ENCODE data around the gene SLC17A4.

The SLC17A4 gene

GRCh38 chr6:25750906-25751305 is 3.6 kb upstream of the SLC17A4 start:
- Histone ChIP-seq H3K4me3 (ENCODE audit: low read depth in 1 of 2, low read length in 2 of 2) (no peak overlapping the region), H3K27ac (ENCODE audit: low read depth, low read length) (no peak overlapping the region), H3K4me1 (ENCODE audit: insufficient read depth, low read length) (no peaks in the 10 kb centered on the region), H3K9ac (ENCODE audit: low read length) (no peak overlapping the region), H3K36me3 (ENCODE audit: insufficient read depth, low read length) (no peaks in the 10 kb centered on the region), H3K27me3 (ENCODE audit: control insufficient read depth in 1 of 2, insufficient read depth in 2 of 2, low read length in 2 of 2) (no peaks in the 10 kb centered on the region), H3K9me3 (ENCODE audit: low read length) (no peaks in the 10 kb centered on the region)

GRCh38 chr6:25753079-25753478 is 1.5 kb upstream of the SLC17A4 start:
- Histone ChIP-seq H3K4me1 (ENCODE audit: insufficient read depth, low read length) (no peaks in the 10 kb centered on the region), H3K9me3 (ENCODE audit: low read length) (no peaks in the 10 kb centered on the region)

GRCh38 chr6:25755483-25755882 is 941 bp downstream of the SLC17A4 start:
- no peaks in the 10 kb centered on the region for H3K36me3 ChIP-seq (ENCODE audit: insufficient read depth, low read length)
- H3K9ac ChIP-seq (ENCODE audit: low read length), result no peak overlapping the region
- no peaks in the 10 kb centered on the region for H3K27me3 ChIP-seq (ENCODE audit: control insufficient read depth in 1 of 2, insufficient read depth in 2 of 2, low read length in 2 of 2)
- H3K27ac ChIP-seq (ENCODE audit: low read depth, low read length), result no peak overlapping the region
- no peak overlapping the region for H3K4me3 ChIP-seq (ENCODE audit: low read depth in 1 of 2, low read length in 2 of 2)
- no peaks in the 10 kb centered on the region for H3K4me1 ChIP-seq (ENCODE audit: insufficient read depth, low read length)
- H3K9me3 ChIP-seq (ENCODE audit: low read length), result no peaks in the 10 kb centered on the region

More at GRCh38 chr6:25753079-25753478, 1.5 kb upstream of the SLC17A4 start:
- no peaks in the 10 kb centered on the region for H3K36me3 ChIP-seq (ENCODE audit: insufficient read depth, low read length)
- no peak overlapping the region for H3K4me3 ChIP-seq (ENCODE audit: low read depth in 1 of 2, low read length in 2 of 2)
- H3K27ac ChIP-seq (ENCODE audit: low read depth, low read length), result no peak overlapping the region
- no peaks in the 10 kb centered on the region for H3K27me3 ChIP-seq (ENCODE audit: control insufficient read depth in 1 of 2, insufficient read depth in 2 of 2, low read length in 2 of 2)
- no peak overlapping the region for H3K9ac ChIP-seq (ENCODE audit: low read length)

GRCh38 chr6:25756382-25757363 is 2.1 kb downstream of the SLC17A4 start:
- no peak overlapping the region for H3K27ac ChIP-seq (ENCODE audit: low read depth, low read length)
- no peak overlapping the region for H3K9ac ChIP-seq (ENCODE audit: low read length)
- no peak overlapping the region for H3K4me3 ChIP-seq (ENCODE audit: low read depth in 1 of 2, low read length in 2 of 2)
- no peaks in the 10 kb centered on the region for H3K4me1 ChIP-seq (ENCODE audit: insufficient read depth, low read length)
- no peaks in the 10 kb centered on the region for H3K36me3 ChIP-seq (ENCODE audit: insufficient read depth, low read length)
- no peaks in the 10 kb centered on the region for H3K9me3 ChIP-seq (ENCODE audit: low read length)
- no peaks in the 10 kb centered on the region for H3K27me3 ChIP-seq (ENCODE audit: control insufficient read depth in 1 of 2, insufficient read depth in 2 of 2, low read length in 2 of 2)

- no peak overlapping the region for H3K4me3 ChIP-seq (ENCODE audit: low read depth in 1 of 2, low read length in 2 of 2)
- H3K9me3 ChIP-seq (ENCODE audit: low read length), result no peaks in the 10 kb centered on the region
- H3K4me1 ChIP-seq (ENCODE audit: insufficient read depth, low read length), result no peaks in the 10 kb centered on the region
- H3K36me3 ChIP-seq (ENCODE audit: insufficient read depth, low read length), result no peaks in the 10 kb centered on the region
- no peaks in the 10 kb centered on the region for H3K27me3 ChIP-seq (ENCODE audit: control insufficient read depth in 1 of 2, insufficient read depth in 2 of 2, low read length in 2 of 2)
- no peak overlapping the region for H3K27ac ChIP-seq (ENCODE audit: low read depth, low read length)
- H3K9ac ChIP-seq (ENCODE audit: low read length), result no peak overlapping the region
Observed at GRCh38 chr6:25757936-25758642, 3.5 kb downstream of the SLC17A4 start.

- Histone ChIP-seq H3K27me3 (ENCODE audit: control insufficient read depth in 1 of 2, insufficient read depth in 2 of 2, low read length in 2 of 2) (no peaks in the 10 kb centered on the region), H3K4me3 (ENCODE audit: low read depth in 1 of 2, low read length in 2 of 2) (no peak overlapping the region), H3K9me3 (ENCODE audit: low read length) (no peaks in the 10 kb centered on the region), H3K27ac (ENCODE audit: low read depth, low read length) (no peak overlapping the region), H3K36me3 (ENCODE audit: insufficient read depth, low read length) (no peaks in the 10 kb centered on the region), H3K4me1 (ENCODE audit: insufficient read depth, low read length) (no peaks in the 10 kb centered on the region), H3K9ac (ENCODE audit: low read length) (no peak overlapping the region)
Observed at GRCh38 chr6:25764611-25765010, 10.1 kb downstream of the SLC17A4 start.

- Histone ChIP-seq H3K27me3 (ENCODE audit: control insufficient read depth in 1 of 2, insufficient read depth in 2 of 2, low read length in 2 of 2) (no peaks in the 10 kb centered on the region), H3K9ac (ENCODE audit: low read length) (no peak overlapping the region), H3K4me3 (ENCODE audit: low read depth in 1 of 2, low read length in 2 of 2) (no peak overlapping the region), H3K36me3 (ENCODE audit: insufficient read depth, low read length) (no peaks in the 10 kb centered on the region), H3K4me1 (ENCODE audit: insufficient read depth, low read length) (no peaks in the 10 kb centered on the region), H3K27ac (ENCODE audit: low read depth, low read length) (no peak overlapping the region), H3K9me3 (ENCODE audit: low read length) (no peaks in the 10 kb centered on the region)
Observed at GRCh38 chr6:25768566-25768965, 14.0 kb downstream of the SLC17A4 start.

- Histone ChIP-seq H3K4me1 (ENCODE audit: insufficient read depth, low read length) (no peaks in the 10 kb centered on the region), H3K27ac (ENCODE audit: low read depth, low read length) (no peak overlapping the region), H3K9me3 (ENCODE audit: low read length) (no peaks in the 10 kb centered on the region), H3K27me3 (ENCODE audit: control insufficient read depth in 1 of 2, insufficient read depth in 2 of 2, low read length in 2 of 2) (no peaks in the 10 kb centered on the region), H3K9ac (ENCODE audit: low read length) (no peak overlapping the region), H3K36me3 (ENCODE audit: insufficient read depth, low read length) (no peaks in the 10 kb centered on the region), H3K4me3 (ENCODE audit: low read depth in 1 of 2, low read length in 2 of 2) (no peak overlapping the region)
Observed at GRCh38 chr6:25769983-25770382, 15.4 kb downstream of the SLC17A4 start.

GRCh38 chr6:25774120-25774715 is 19.7 kb downstream of the SLC17A4 start:
- Histone ChIP-seq H3K27ac (ENCODE audit: low read depth, low read length) (no peak overlapping the region), H3K27me3 (ENCODE audit: control insufficient read depth in 1 of 2, insufficient read depth in 2 of 2, low read length in 2 of 2) (no peaks in the 10 kb centered on the region), H3K4me3 (ENCODE audit: low read depth in 1 of 2, low read length in 2 of 2) (no peak overlapping the region), H3K9me3 (ENCODE audit: low read length) (no peaks in the 10 kb centered on the region), H3K4me1 (ENCODE audit: insufficient read depth, low read length) (no peaks in the 10 kb centered on the region), H3K9ac (ENCODE audit: low read length) (no peak overlapping the region), H3K36me3 (ENCODE audit: insufficient read depth, low read length) (no peaks in the 10 kb centered on the region)

GRCh38 chr6:25777031-25777430 is 22.5 kb downstream of the SLC17A4 start:
- Histone ChIP-seq H3K9me3 (ENCODE audit: low read length) (no peaks in the 10 kb centered on the region), H3K4me3 (ENCODE audit: low read depth in 1 of 2, low read length in 2 of 2) (no peak overlapping the region), H3K4me1 (ENCODE audit: insufficient read depth, low read length) (no peaks in the 10 kb centered on the region), H3K27ac (ENCODE audit: low read depth, low read length) (no peak overlapping the region), H3K9ac (ENCODE audit: low read length) (no peak overlapping the region), H3K27me3 (ENCODE audit: control insufficient read depth in 1 of 2, insufficient read depth in 2 of 2, low read length in 2 of 2) (no peaks in the 10 kb centered on the region), H3K36me3 (ENCODE audit: insufficient read depth, low read length) (no peaks in the 10 kb centered on the region)

- H3K9ac ChIP-seq (ENCODE audit: low read length), result no peak overlapping the region
- H3K4me1 ChIP-seq (ENCODE audit: insufficient read depth, low read length), result no peaks in the 10 kb centered on the region
- no peaks in the 10 kb centered on the region for H3K27me3 ChIP-seq (ENCODE audit: control insufficient read depth in 1 of 2, insufficient read depth in 2 of 2, low read length in 2 of 2)
- H3K36me3 ChIP-seq (ENCODE audit: insufficient read depth, low read length), result no peaks in the 10 kb centered on the region
- H3K9me3 ChIP-seq (ENCODE audit: low read length), result no peaks in the 10 kb centered on the region
- no peak overlapping the region for H3K4me3 ChIP-seq (ENCODE audit: low read depth in 1 of 2, low read length in 2 of 2)
- H3K27ac ChIP-seq (ENCODE audit: low read depth, low read length), result no peak overlapping the region
Observed at GRCh38 chr6:25777856-25778649, 23.5 kb downstream of the SLC17A4 start.
